Ovary (tissue), 3 donors: ENCODE results near the gene CRY2.
"Not testable (repeated sequence)": the region's sequence is repeated elsewhere in the genome, so short reads cannot be mapped to it uniquely, and the experiment has no call there.

ENCODE experiments used
- CTCF ChIP-seq, 3 donors: fragments of 450-650 bp in 2 of 3; fragments of 200-600 bp in 1 of 3; IDR thresholded peaks; one replicate each; pipeline versions ENCODE4 v1.5.1 to v1.8.0; 2016 to 2022; ENCODE audit warnings: antibody characterized with exemption in 3 of 3, mild to moderate bottlenecking in 1 of 3
- EP300 ChIP-seq: sonication (generic); formaldehyde crosslinking; IDR thresholded peaks from one replicate; pipeline ENCODE4 v1.6.1; 2017; ENCODE audit warnings: antibody characterized with exemption
- POLR2A ChIP-seq: fragments of 450-650 bp; IDR thresholded peaks from one replicate; pipeline ENCODE4 v1.6.1; 2017; ENCODE audit warnings: antibody characterized with exemption, mild to moderate bottlenecking, moderate library complexity
- donor health status: DM: no; HTN: no; CAD: no.

GRCh38 chr11:45840251-45840650, 7.0 kb upstream of the CRY2 start:
- TF ChIP-seq CTCF (IDR thresholded peaks at IDR 0.05); POLR2A; EP300: not testable (repeated sequence)
